NCI-H1105 treated with DMSO at 0.1 percent for 48 hours (cell line): Measurements from ENCODE around the gene PURB.
A peak's percentile ranks its signal among the peaks of the same experiment; 100 is the strongest.
"Not testable (repeated sequence)": the region's sequence is repeated elsewhere in the genome, so short reads cannot be mapped to it uniquely, and the experiment has no call there.

Experiments
- DNase-seq: peaks from one replicate; lab custom pipeline; 2025; lab: John Stamatoyannopoulos, UW

PURB gene

GRCh38 chr7:44852590-44852989, 32.7 kb downstream of the PURB start:
- DNase-seq, result no peak

GRCh38 chr7:44849885-44850544, 35.3 kb downstream of the PURB start:
- DNase-seq, result no peak

GRCh38 chr7:44849259-44849884, 36.0 kb downstream of the PURB start:
- no peak for DNase-seq

GRCh38 chr7:44847920-44848634, 37.3 kb downstream of the PURB start, which contains the start of gene H2AZ2:
H2AZ2 (minus strand) TSS chr7:44848087; CDS start chr7:44847971, 116 bp downstream.
- peak; percentile 99 for DNase-seq

GRCh38 chr7:44847509-44847919, 37.8 kb downstream of the PURB start:
- peak; percentile 84 for DNase-seq

GRCh38 chr7:44846816-44847508, 38.4 kb downstream of the PURB start:
- no peak for DNase-seq

- not testable (repeated sequence) for DNase-seq
Observed at GRCh38 chr7:44846390-44846789, 38.9 kb downstream of the PURB start.

- DNase-seq, result no peak
Observed at GRCh38 chr7:44845451-44845850, 39.9 kb downstream of the PURB start.

- DNase-seq, result not testable (repeated sequence)
Observed at GRCh38 chr7:44843440-44843839, 41.9 kb downstream of the PURB start.

- DNase-seq, result not testable (repeated sequence)
Observed at GRCh38 chr7:44842675-44843074, 42.7 kb downstream of the PURB start.

GRCh38 chr7:44838751-44839150, 46.6 kb downstream of the PURB start:
- DNase-seq, result no peak

GRCh38 chr7:44827567-44827966, 57.8 kb downstream of the PURB start:
- no peak for DNase-seq
